Glutamatergic neuron (in vitro differentiated cells): ENCODE measurements around the gene XIAP. TPM values are rescaled to one million over a fixed set of nuclear protein-coding genes. Genes with fewer than 3 reads are reported as not detected.
"Not testable (repeated sequence)": the region's sequence is repeated elsewhere in the genome, so short reads cannot be mapped to it uniquely, and the experiment has no call there.

ENCODE experiments used
- DNase-seq: peaks from one replicate; pipeline ENCODE4 v3.0.0; 2022
- H3K27ac Mint-ChIP-seq: one replicate; pipeline ENCODE4 v1.8.0; 2020; ENCODE audit warnings: mild to moderate bottlenecking, mixed read lengths, inconsistent platforms; ENCODE audit not compliant: unreplicated experiment
- H3K27me3 Mint-ChIP-seq: one replicate; pipeline ENCODE4 v1.8.0; 2020; ENCODE audit warnings: mild to moderate bottlenecking, moderate library complexity, mixed read lengths, inconsistent platforms; ENCODE audit not compliant: unreplicated experiment
- H3K36me3 Mint-ChIP-seq: one replicate; pipeline ENCODE4 v1.8.0; 2020; ENCODE audit warnings: mild to moderate bottlenecking, mixed read lengths, inconsistent platforms; ENCODE audit not compliant: unreplicated experiment
- H3K4me1 Mint-ChIP-seq: one replicate; pipeline ENCODE4 v1.8.0; 2020; ENCODE audit warnings: mild to moderate bottlenecking, low read depth, mixed read lengths, inconsistent platforms; ENCODE audit not compliant: unreplicated experiment
- H3K4me3 Mint-ChIP-seq: one replicate; pipeline ENCODE4 v1.8.0; 2020; ENCODE audit warnings: mild to moderate bottlenecking, mixed read lengths, inconsistent platforms; ENCODE audit not compliant: unreplicated experiment
- H3K9me3 Mint-ChIP-seq: one replicate; pipeline ENCODE4 v1.8.0; 2020; ENCODE audit warnings: mild to moderate bottlenecking, moderate library complexity, mixed read lengths, inconsistent platforms; ENCODE audit not compliant: unreplicated experiment
- total RNA-seq: library from RNA; stranded (reverse); fragmentation: NEBNext Ultra II Directional; extraction: Animal tissue kit (Norgen Biotek cat#: 25700); gene quantifications from one replicate; pipeline ENCODE4 v1.2.1, GENCODE V29; 2021; ENCODE audit not compliant: unreplicated experiment
- TF ChIP-seq, protein P1 (sequence below): fragments of 200-600 bp; sonication (generic); IDR thresholded peaks from one replicate; pipeline ENCODE4 v1.5.0; 2021; ENCODE audit not compliant: partially characterized antibody, unreplicated experiment

Gene XIAP
- total RNA-seq, 1 donor from 2014 or later: 37.1 TPM

DNA sequence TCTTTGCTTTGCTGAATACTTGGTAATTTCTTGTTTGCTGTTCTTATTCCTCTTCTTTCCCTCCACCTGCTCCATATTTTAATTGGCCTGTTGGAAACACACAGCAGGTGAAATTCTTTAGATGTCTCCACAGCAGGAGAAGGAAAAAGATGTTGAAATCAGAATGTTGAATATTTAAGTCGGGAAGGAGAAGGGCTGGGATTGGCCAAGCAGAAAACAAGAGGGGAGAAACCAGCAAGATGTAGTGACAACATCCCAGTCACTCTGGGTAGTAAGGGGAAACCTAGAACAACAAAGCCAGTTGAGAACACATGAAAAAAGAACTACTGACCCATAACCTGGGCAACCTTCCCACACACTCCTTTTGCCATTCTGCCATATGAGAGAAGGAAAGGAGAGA lies 64.3 kb downstream of the XIAP start:
- Mint-ChIP-seq H3K27ac (no peak overlapping the region), H3K4me3 (no peak overlapping the region), H3K9me3 (peaks cover 4% of the 10 kb centered on the region), H3K27me3 (no peaks in the 10 kb centered on the region), H3K4me1 (no peaks in the 10 kb centered on the region), H3K36me3 (no peaks in the 10 kb centered on the region)
- TF ChIP-seq, protein P1, sequence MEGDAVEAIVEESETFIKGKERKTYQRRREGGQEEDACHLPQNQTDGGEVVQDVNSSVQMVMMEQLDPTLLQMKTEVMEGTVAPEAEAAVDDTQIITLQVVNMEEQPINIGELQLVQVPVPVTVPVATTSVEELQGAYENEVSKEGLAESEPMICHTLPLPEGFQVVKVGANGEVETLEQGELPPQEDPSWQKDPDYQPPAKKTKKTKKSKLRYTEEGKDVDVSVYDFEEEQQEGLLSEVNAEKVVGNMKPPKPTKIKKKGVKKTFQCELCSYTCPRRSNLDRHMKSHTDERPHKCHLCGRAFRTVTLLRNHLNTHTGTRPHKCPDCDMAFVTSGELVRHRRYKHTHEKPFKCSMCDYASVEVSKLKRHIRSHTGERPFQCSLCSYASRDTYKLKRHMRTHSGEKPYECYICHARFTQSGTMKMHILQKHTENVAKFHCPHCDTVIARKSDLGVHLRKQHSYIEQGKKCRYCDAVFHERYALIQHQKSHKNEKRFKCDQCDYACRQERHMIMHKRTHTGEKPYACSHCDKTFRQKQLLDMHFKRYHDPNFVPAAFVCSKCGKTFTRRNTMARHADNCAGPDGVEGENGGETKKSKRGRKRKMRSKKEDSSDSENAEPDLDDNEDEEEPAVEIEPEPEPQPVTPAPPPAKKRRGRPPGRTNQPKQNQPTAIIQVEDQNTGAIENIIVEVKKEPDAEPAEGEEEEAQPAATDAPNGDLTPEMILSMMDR: no peak
- no peak for DNase-seq

DNA sequence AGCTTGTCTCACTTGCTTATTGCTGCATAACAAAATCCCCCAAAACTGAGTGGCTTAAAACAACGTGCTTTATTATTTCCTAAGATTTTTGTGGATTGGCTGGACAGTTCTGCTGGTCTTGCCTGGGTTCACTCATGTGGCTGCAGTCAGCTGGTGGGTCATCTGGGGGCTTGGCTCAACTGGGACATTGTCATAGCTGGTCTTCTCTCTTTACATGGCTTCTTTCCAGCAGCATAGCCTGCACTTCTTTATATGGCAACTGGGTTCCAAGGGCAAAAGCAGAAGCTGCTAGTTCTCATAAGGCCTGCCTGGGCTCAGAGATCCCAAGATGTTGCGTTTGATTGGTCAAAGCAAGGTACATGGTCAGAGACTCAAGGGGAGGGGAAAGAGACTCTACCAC lies 68.0 kb downstream of the XIAP start:
- H3K27ac Mint-ChIP-seq: no peak overlapping the region
- no peaks in the 10 kb centered on the region for H3K27me3 Mint-ChIP-seq
- DNase-seq: no peak
- TF ChIP-seq, protein P1: no peak
- H3K4me3 Mint-ChIP-seq: no peak overlapping the region
- H3K36me3 Mint-ChIP-seq: peaks cover 6% of the 10 kb centered on the region
- H3K4me1 Mint-ChIP-seq: no peaks in the 10 kb centered on the region
- H3K9me3 Mint-ChIP-seq: peaks cover 4% of the 10 kb centered on the region

DNA sequence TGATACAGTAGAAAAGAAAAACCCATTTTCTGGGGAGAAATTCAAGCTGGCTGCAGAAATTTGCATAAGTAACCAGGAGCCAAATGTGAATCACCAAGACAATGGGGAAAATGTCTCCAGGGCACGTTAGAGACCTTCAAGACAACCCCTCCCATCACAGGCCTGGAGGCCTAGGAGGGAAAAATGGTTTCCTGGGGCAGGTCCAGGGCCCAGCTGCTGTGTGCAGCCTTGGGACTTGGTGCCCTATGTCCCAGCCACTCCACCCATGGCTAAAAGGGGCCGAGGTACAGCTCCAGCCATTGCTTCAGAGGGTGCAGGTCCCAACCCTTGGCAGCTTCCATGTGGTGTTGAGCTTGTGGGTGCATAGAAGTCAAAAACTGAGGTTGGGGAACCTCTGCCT lies 72.2 kb downstream of the XIAP start:
- not testable (repeated sequence) for H3K9me3 Mint-ChIP-seq, DNase-seq, H3K27ac Mint-ChIP-seq, H3K27me3 Mint-ChIP-seq, H3K4me3 Mint-ChIP-seq, H3K4me1 Mint-ChIP-seq, H3K36me3 Mint-ChIP-seq

- TF ChIP-seq, protein P1: no peak
- Mint-ChIP-seq H3K4me1 (no peaks in the 10 kb centered on the region), H3K9me3 (peaks cover 2% of the 10 kb centered on the region), H3K27me3 (no peaks in the 10 kb centered on the region), H3K4me3 (no peak overlapping the region), H3K27ac (no peak overlapping the region), H3K36me3 (no peaks in the 10 kb centered on the region)
- no peak for DNase-seq
These were observed 83.2 kb downstream of the XIAP start for GRCh38 chrX:123943074-123943473.

DNA sequence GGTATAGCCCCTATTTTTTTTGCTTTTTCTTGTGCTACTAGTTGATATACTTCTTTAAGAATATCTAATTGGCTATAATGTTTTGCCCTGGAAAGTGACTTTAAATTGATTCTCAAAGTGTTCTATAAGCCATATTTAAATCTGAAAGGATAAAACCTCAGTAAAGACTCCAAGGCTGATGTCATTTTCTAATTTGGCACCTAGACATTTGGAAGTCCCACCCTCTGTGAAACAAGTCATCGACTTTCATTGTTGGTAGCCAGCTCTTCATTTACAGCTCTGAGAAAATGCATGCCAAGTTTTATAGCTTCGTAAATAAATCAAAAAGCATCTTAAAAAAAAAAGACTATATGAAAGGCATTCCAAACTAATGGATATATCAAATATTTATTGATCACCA lies 83.6 kb downstream of the XIAP start:
- Mint-ChIP-seq H3K4me3 (no peak overlapping the region), H3K27me3 (no peaks in the 10 kb centered on the region), H3K36me3 (no peaks in the 10 kb centered on the region), H3K27ac (no peak overlapping the region), H3K9me3 (peaks cover 2% of the 10 kb centered on the region), H3K4me1 (no peaks in the 10 kb centered on the region)
- TF ChIP-seq, protein P1: no peak
- no peak for DNase-seq

- Mint-ChIP-seq H3K4me3 (no peak overlapping the region), H3K36me3 (no peaks in the 10 kb centered on the region), H3K27me3 (no peaks in the 10 kb centered on the region), H3K27ac (no peak overlapping the region), H3K9me3 (peaks cover 2% of the 10 kb centered on the region), H3K4me1 (no peaks in the 10 kb centered on the region)
- no peak for DNase-seq
- TF ChIP-seq, protein P1: no peak
These were observed 90.0 kb downstream of the XIAP start for GRCh38 chrX:123949846-123950245.
